Liver (tissue), 3 donors: ENCODE measurements around the gene PCDHGB5.

ENCODE experiments used
- CTCF ChIP-seq: fragments of 150-350 bp; IDR thresholded peaks from 2 replicates; pipeline ENCODE4 v1.5.1; 2017; ENCODE audit warnings: improper control_type of control experiment, low read depth, low read length; ENCODE audit not compliant: missing input control
- EGR1 ChIP-seq, 2 donors: IDR thresholded peaks; 2 replicates each; pipeline ENCODE4 v1.6.1; 2016 to 2018; ENCODE audit warnings: antibody characterized with exemption in 2 of 2, low read depth in 2 of 2
- GABPA ChIP-seq, 2 donors: IDR thresholded peaks in 1 of 2; conservative IDR thresholded peaks in 1 of 2; 2 replicates each; pipeline ENCODE4 v1.6.1; 2016; ENCODE audit warnings: antibody characterized with exemption in 2 of 2, mild to moderate bottlenecking in 1 of 2, moderate library complexity in 1 of 2
- JUND ChIP-seq, 2 donors: IDR thresholded peaks; 2 replicates each; pipeline ENCODE4 v1.6.1; 2016; ENCODE audit warnings: antibody characterized with exemption in 2 of 2
- MAX ChIP-seq: IDR thresholded peaks from 2 replicates; pipeline ENCODE4 v1.6.1; 2016; ENCODE audit warnings: antibody characterized with exemption
- REST ChIP-seq: IDR thresholded peaks from 2 replicates; pipeline ENCODE4 v1.6.1; 2016; ENCODE audit warnings: antibody characterized with exemption, mild to moderate bottlenecking
- YY1 ChIP-seq: IDR thresholded peaks from 2 replicates; pipeline ENCODE4 v1.6.1; 2016; ENCODE audit warnings: antibody characterized with exemption, mild to moderate bottlenecking
- ZBTB33 ChIP-seq: IDR thresholded peaks from 2 replicates; pipeline ENCODE4 v1.6.1; 2016; ENCODE audit warnings: antibody characterized with exemption
- donor health status: healthy.
- donor health status: healthy.

GRCh38 chr5:141420855-141421488 is 23.2 kb downstream of the PCDHGB5 start, which contains the start of gene PCDHGA11:
- TF ChIP-seq YY1 (no peak), CTCF (peak; percentile 32), MAX (no peak), REST (no peak), JUND (IDR thresholded peaks at IDR 0.05) (no peak), EGR1 (IDR thresholded peaks at IDR 0.05; ENCODE audit: low read depth in 2 of 2) (no peak), GABPA (IDR thresholded peaks at IDR 0.05 in 1 of 2, conservative IDR thresholded peaks at IDR 0.05 in 1 of 2) (no peak), ZBTB33 (no peak)
